ENCODE results near the gene FLAD1.

DNA sequence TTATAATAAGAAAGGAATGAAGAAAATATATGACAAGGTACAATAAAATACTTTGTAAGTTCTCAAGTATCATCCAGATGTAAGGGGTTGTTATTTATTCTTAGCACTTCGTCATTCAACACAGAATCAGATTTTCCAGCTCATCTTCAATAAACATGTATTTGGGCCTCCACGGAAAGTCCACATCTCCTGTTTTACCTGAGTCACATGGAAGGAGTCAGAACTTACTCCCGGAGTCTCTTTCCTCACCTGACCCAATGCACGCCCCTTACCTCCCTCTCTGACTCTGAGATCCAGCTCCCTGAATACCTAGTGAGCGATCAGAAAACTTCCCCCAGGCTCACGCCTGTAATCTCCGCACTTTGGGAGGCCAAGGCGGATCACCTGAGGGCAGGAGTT lies 45.2 kb upstream of the FLAD1 start:
- TF ChIP-seq, protein P1, sequence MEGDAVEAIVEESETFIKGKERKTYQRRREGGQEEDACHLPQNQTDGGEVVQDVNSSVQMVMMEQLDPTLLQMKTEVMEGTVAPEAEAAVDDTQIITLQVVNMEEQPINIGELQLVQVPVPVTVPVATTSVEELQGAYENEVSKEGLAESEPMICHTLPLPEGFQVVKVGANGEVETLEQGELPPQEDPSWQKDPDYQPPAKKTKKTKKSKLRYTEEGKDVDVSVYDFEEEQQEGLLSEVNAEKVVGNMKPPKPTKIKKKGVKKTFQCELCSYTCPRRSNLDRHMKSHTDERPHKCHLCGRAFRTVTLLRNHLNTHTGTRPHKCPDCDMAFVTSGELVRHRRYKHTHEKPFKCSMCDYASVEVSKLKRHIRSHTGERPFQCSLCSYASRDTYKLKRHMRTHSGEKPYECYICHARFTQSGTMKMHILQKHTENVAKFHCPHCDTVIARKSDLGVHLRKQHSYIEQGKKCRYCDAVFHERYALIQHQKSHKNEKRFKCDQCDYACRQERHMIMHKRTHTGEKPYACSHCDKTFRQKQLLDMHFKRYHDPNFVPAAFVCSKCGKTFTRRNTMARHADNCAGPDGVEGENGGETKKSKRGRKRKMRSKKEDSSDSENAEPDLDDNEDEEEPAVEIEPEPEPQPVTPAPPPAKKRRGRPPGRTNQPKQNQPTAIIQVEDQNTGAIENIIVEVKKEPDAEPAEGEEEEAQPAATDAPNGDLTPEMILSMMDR (conservative IDR thresholded peaks at IDR 0.05; ENCODE audit: low read length), result no peak
- no peak for TF ChIP-seq EZH2phosphoT487 (IDR thresholded peaks at IDR 0.05; ENCODE audit: borderline replicate concordance)
